ENCODE measurements around the gene TNS3.

TNS3 gene

DNA sequence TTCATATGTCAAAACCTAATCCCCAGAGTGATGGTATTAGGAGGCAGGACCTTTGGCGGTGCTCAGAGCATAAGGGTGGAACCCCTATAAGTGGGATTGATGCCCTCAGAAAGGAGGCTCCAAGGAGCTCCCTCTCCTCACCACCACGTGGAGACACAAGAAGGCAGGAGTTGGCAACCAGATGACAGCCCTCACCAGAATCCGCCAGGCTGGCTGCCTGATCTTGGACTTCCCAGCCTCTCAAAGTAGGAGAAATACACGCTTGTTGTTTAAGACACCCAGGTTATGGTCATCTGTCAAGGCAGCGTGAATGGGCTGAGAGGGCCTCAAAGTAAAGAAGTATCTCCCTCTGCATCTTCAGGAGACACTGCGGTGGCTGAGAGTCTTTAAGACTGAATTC, 187.7 kb downstream of the TNS3 start:
- Mint-ChIP-seq H3K27ac (no peak overlapping the region), H3K4me3 (no peak overlapping the region), H3K36me3 (ENCODE audit: low read depth) (peaks cover 76% of the 10 kb centered on the region), H3K9me3 (peaks cover 2% of the 10 kb centered on the region), H3K27me3 (ENCODE audit: low read depth, poor library complexity) (peaks cover 5% of the 10 kb centered on the region), H3K4me1 (no peaks in the 10 kb centered on the region)
- DNase-seq = no peak
- TF ChIP-seq, protein P1, sequence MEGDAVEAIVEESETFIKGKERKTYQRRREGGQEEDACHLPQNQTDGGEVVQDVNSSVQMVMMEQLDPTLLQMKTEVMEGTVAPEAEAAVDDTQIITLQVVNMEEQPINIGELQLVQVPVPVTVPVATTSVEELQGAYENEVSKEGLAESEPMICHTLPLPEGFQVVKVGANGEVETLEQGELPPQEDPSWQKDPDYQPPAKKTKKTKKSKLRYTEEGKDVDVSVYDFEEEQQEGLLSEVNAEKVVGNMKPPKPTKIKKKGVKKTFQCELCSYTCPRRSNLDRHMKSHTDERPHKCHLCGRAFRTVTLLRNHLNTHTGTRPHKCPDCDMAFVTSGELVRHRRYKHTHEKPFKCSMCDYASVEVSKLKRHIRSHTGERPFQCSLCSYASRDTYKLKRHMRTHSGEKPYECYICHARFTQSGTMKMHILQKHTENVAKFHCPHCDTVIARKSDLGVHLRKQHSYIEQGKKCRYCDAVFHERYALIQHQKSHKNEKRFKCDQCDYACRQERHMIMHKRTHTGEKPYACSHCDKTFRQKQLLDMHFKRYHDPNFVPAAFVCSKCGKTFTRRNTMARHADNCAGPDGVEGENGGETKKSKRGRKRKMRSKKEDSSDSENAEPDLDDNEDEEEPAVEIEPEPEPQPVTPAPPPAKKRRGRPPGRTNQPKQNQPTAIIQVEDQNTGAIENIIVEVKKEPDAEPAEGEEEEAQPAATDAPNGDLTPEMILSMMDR (IDR thresholded peaks at IDR 0.05) = no peak

DNA sequence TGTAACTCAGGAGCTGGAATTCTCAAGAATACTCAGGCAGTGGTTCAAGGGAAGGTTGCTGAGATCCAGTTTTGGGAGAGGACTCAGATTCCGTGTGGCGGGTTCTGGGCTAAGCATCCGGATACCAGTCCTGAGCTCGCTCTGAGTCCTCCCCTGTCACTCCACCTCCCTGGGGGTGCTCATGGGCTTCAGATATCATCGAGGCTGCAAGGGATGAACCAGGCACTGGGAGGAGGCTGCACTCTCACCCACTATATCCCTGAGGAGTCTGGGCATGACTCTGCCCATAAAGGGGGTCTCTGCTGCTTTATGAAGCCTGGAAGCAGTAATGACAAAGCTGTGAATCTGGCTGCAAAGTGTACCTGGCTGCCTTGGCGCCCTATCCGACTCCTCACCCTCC, 188.5 kb downstream of the TNS3 start:
- no peak overlapping the region for H3K4me3 Mint-ChIP-seq
- H3K27ac Mint-ChIP-seq = no peak overlapping the region
- DNase-seq = no peak
- peaks cover 8% of the 10 kb centered on the region for H3K27me3 Mint-ChIP-seq (ENCODE audit: low read depth, poor library complexity)
- H3K36me3 Mint-ChIP-seq (ENCODE audit: low read depth) = peaks cover 68% of the 10 kb centered on the region
- H3K9me3 Mint-ChIP-seq = no peaks in the 10 kb centered on the region
- no peaks in the 10 kb centered on the region for H3K4me1 Mint-ChIP-seq
- TF ChIP-seq, protein P1 (IDR thresholded peaks at IDR 0.05) = no peak

DNA sequence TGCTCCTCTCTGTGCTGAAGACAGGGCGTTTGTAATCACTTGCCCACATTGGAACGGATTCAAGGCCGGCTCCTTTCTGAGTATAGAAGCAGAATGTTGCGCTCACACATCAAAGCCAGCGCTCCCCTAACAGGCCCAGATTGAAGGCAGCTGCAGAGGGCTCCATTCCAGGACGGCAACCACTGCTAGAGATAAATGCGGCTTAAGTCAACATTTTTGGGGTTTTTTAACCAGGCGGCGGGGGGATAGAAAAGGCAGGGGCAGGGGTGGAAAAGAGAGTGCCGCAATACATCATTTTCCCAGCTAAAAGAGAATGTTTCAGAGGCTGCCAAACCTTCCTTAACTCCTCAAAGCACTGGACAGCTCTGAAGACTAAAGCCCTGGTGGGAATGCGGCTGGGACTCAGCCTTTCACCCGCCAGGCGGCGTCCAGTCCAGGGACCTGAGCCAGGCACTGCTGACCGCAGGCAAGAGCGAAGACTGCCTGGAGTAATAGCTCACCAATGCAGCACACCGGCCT, 189.6 kb downstream of the TNS3 start:
- DNase-seq = no peak
- H3K36me3 Mint-ChIP-seq (ENCODE audit: low read depth) = peaks cover 65% of the 10 kb centered on the region
- peaks cover 8% of the 10 kb centered on the region for H3K27me3 Mint-ChIP-seq (ENCODE audit: low read depth, poor library complexity)
- no peaks in the 10 kb centered on the region for H3K4me1 Mint-ChIP-seq
- no peak overlapping the region for H3K27ac Mint-ChIP-seq
- H3K9me3 Mint-ChIP-seq = no peaks in the 10 kb centered on the region
- H3K4me3 Mint-ChIP-seq = no peak overlapping the region
- TF ChIP-seq, protein P1 (IDR thresholded peaks at IDR 0.05) = no peak

DNA sequence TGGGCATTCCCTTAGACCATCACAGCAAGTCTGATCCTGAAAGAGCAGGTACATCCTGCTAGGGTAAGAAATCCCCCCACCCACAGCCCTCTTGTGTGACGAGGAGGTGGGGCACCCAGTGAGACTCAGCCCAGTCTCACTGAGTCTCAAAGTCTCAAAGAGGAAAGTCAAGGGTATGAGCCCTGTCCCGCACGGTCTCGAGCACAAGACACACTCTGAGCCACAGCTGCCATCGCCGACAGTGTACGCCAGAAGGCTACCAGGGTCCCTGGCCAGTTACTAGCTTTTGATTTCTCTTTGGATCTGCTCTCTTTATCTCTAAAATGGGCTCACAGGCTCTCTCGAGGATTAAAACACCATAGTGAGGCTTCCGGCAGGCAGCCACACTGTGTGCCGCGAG, 190.2 kb downstream of the TNS3 start:
- peaks cover 61% of the 10 kb centered on the region for H3K36me3 Mint-ChIP-seq (ENCODE audit: low read depth)
- no peaks in the 10 kb centered on the region for H3K4me1 Mint-ChIP-seq
- peaks cover 8% of the 10 kb centered on the region for H3K27me3 Mint-ChIP-seq (ENCODE audit: low read depth, poor library complexity)
- no peak overlapping the region for H3K27ac Mint-ChIP-seq
- no peak for DNase-seq
- TF ChIP-seq, protein P1 (IDR thresholded peaks at IDR 0.05) = no peak
- H3K4me3 Mint-ChIP-seq = no peak overlapping the region
- no peaks in the 10 kb centered on the region for H3K9me3 Mint-ChIP-seq

DNA sequence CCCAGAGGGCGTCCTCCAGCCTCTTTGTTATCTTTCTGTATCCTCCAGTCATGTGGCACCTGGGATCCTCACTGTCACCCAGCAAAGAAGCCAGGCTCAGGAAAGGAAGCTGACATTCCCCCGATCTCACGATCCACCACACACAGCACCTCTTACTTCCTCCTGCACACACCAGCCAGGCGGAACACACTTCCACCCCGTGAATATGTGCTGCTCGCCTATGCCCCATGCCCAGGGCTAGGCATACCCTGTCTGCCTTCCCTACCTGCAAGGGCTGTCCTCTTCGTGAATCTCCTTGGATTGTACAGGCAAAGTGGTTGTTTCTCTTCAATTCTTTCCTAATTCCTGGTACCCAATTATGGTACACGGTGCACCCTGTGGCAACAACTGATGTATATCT, 191.0 kb downstream of the TNS3 start:
- Mint-ChIP-seq H3K4me3 (no peak overlapping the region), H3K4me1 (peaks cover 7% of the 10 kb centered on the region), H3K9me3 (no peaks in the 10 kb centered on the region), H3K36me3 (ENCODE audit: low read depth) (peaks cover 53% of the 10 kb centered on the region), H3K27me3 (ENCODE audit: low read depth, poor library complexity) (peaks cover 8% of the 10 kb centered on the region), H3K27ac (no peak overlapping the region)
- TF ChIP-seq, protein P1 (IDR thresholded peaks at IDR 0.05) = no peak
- no peak for DNase-seq

DNA sequence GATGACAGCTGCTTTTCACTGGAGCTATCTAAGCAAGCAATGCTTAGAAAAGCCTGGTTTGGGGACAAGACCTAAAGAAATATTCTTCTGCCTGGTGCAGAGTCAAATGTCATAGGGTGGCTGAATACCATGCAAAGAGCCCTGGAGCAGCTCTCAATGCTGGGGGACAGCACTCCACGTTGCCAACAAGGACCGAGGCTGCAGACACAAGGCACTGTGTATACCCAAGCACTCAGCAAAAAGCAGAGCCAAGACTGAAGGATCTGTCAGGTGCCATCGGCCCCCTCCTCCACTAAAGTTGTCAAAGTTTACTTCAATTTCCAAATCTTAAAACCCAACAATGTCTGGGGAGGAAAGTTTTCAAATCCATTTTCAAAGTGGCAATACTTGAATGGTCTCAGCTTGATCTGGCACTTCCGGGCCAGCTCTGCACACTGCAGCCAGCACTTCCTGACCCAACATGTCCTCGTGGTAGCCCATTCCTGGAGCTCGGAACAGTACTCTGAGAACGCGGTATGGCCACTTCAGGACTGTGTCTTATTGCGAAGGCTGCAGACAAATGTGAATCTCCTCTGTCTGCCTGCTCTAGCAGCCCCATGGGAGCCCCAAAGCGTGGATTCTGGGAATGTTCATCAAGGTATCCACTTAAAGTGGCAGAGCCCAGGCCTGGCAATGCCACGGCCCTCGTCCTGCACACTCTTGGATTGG, 191.8 kb downstream of the TNS3 start:
- H3K4me1 Mint-ChIP-seq = peaks cover 15% of the 10 kb centered on the region
- no peaks in the 10 kb centered on the region for H3K9me3 Mint-ChIP-seq
- DNase-seq = no peak
- H3K27ac Mint-ChIP-seq = no peak overlapping the region
- H3K4me3 Mint-ChIP-seq = no peak overlapping the region
- peaks cover 8% of the 10 kb centered on the region for H3K27me3 Mint-ChIP-seq (ENCODE audit: low read depth, poor library complexity)
- TF ChIP-seq, protein P1 (IDR thresholded peaks at IDR 0.05) = no peak
- H3K36me3 Mint-ChIP-seq (ENCODE audit: low read depth) = peaks cover 51% of the 10 kb centered on the region

All from nephron progenitor cell (in vitro differentiated cells).